ENCODE results near the gene PER1. TPM values are rescaled to one million over a fixed set of nuclear protein-coding genes. Genes with fewer than 3 reads are reported as not detected.

The PER1 gene
- total and polyA plus RNA-seq, 2 of the 13 experiments (the other 11 are each of a cell fraction or from before 2014, with no cell fraction given) = 2.6 to 3.6 TPM

- TF ChIP-seq ELK4 (CRISPR knock-in tag; IDR thresholded peaks at IDR 0.05; ENCODE audit: borderline replicate concordance) (no peak), ARID2 (CRISPR knock-in tag; IDR thresholded peaks at IDR 0.05; ENCODE audit: borderline replicate concordance) (no peak), GMEB2 (CRISPR knock-in tag; IDR thresholded peaks at IDR 0.05; ENCODE audit: low read depth) (no peak), CTCF (CRISPR knock-in tag; IDR thresholded peaks at IDR 0.05) (peak; percentile 81), ZBTB43 (CRISPR knock-in tag; conservative IDR thresholded peaks at IDR 0.05) (no peak), ATF7-NPFF (CRISPR knock-in tag; IDR thresholded peaks at IDR 0.05; ENCODE audit: low read depth) (no peak), RNF2 (conservative IDR thresholded peaks at IDR 0.05; ENCODE audit: low read depth) (no peak), TOE1 (CRISPR knock-in tag; IDR thresholded peaks at IDR 0.05) (no peak), EED (CRISPR knock-in tag; IDR thresholded peaks at IDR 0.05) (no peak), ZNF230 (CRISPR knock-in tag; IDR thresholded peaks at IDR 0.05) (no peak), JUNB (CRISPR knock-in tag; IDR thresholded peaks at IDR 0.05; ENCODE audit: borderline replicate concordance) (no peak), ZNF562 (CRISPR knock-in tag; IDR thresholded peaks at IDR 0.05; ENCODE audit: borderline replicate concordance) (no peak), KDM6A (CRISPR knock-in tag; IDR thresholded peaks at IDR 0.05; ENCODE audit: low read depth) (no peak), SP4 (CRISPR knock-in tag; IDR thresholded peaks at IDR 0.05) (no peak), ZNF326 (CRISPR knock-in tag; IDR thresholded peaks at IDR 0.05; ENCODE audit: borderline replicate concordance) (no peak), JUND (CRISPR knock-in tag; IDR thresholded peaks at IDR 0.05) (no peak), TOPORS (CRISPR knock-in tag; IDR thresholded peaks at IDR 0.05) (no peak), ZNF225 (CRISPR knock-in tag; IDR thresholded peaks at IDR 0.05) (no peak), MAFG (CRISPR knock-in tag; IDR thresholded peaks at IDR 0.05) (no peak), FLYWCH1 (CRISPR knock-in tag; IDR thresholded peaks at IDR 0.05) (no peak), TCF7 (IDR thresholded peaks at IDR 0.05; ENCODE audit: low read depth) (no peak)
Measured at GRCh38 chr17:8118769-8119580, 33.2 kb downstream of the PER1 start (continued).

Measured in HepG2 (cell line).